CD14-positive monocyte (primary cell): ENCODE data around the gene MCU. TPM values are rescaled to one million over a fixed set of nuclear protein-coding genes. Genes with fewer than 3 reads are reported as not detected.

ENCODE experiments used
- DNase-seq, 3 donors: peaks; one replicate each; pipeline ENCODE4 v3.0.0-alpha.2; 2011 to 2022
- H2AFZ ChIP-seq: 2 replicates; pipeline ENCODE4 v1.6.0; 2012; ENCODE audit warnings: mild to moderate bottlenecking, low read depth, low read length, inconsistent platforms; ENCODE audit not compliant: insufficient read depth, poor library complexity, severe bottlenecking
- H3K27ac ChIP-seq, 2 donors: 1 replicate in 1 of 2; 2 replicates in 1 of 2; pipeline ENCODE4 v1.5.1; 2012 to 2013; ENCODE audit warnings: low read length in 2 of 2, control low read depth in 1 of 2, inconsistent platforms in 1 of 2, low read depth in 1 of 2, mild to moderate bottlenecking in 1 of 2
- H3K27me3 ChIP-seq, 2 donors: one replicate each; pipeline versions ENCODE4 v1.6.0 to v1.6.1; 2011 to 2013; ENCODE audit warnings: low read length in 2 of 2; ENCODE audit not compliant: control insufficient read depth in 2 of 2, insufficient read depth in 2 of 2
- H3K36me3 ChIP-seq, 2 donors: replicated peaks in 1 of 2; 1 replicate in 1 of 2; 2 replicates in 1 of 2; pipeline versions ENCODE4 v1.5.1 to v1.6.1; 2012 to 2013; ENCODE audit warnings: low read length in 2 of 2, control low read depth in 1 of 2, inconsistent platforms in 1 of 2, mild to moderate bottlenecking in 1 of 2; ENCODE audit not compliant: insufficient read depth in 2 of 2, control insufficient read depth in 1 of 2
- H3K4me1 ChIP-seq, 2 donors: 1 replicate in 1 of 2; 2 replicates in 1 of 2; pipeline versions ENCODE4 v1.5.1 to v1.6.1; 2012 to 2013; ENCODE audit warnings: low read length in 2 of 2, control low read depth in 1 of 2, inconsistent platforms in 1 of 2, mild to moderate bottlenecking in 1 of 2, moderate library complexity in 1 of 2; ENCODE audit not compliant: insufficient read depth in 2 of 2, control insufficient read depth in 1 of 2
- H3K4me2 ChIP-seq: replicated peaks from 2 replicates; pipeline ENCODE3; 2012; ENCODE audit warnings: low read length, moderate library complexity, mild to moderate bottlenecking; ENCODE audit not compliant: poor library complexity, severe bottlenecking; ENCODE audit errors: extremely low read depth
- H3K4me3 ChIP-seq, 3 experiments: fragments of 200-600 bp in 1 of 3; sonication (generic) in 1 of 3; replicated peaks in 1 of 3; 1 replicate in 2 of 3; 2 replicates in 1 of 3; pipeline ENCODE4 v1.5.1; 2011 to 2013; ENCODE audit warnings: low read length in 3 of 3, mild to moderate bottlenecking in 3 of 3, control low read depth in 2 of 3, low read depth in 2 of 3, inconsistent platforms in 1 of 3, moderate library complexity in 1 of 3
- H3K79me2 ChIP-seq: 2 replicates; pipeline ENCODE4 v1.6.0; 2012; ENCODE audit warnings: mild to moderate bottlenecking, control low read depth, inconsistent platforms, low read length, moderate library complexity; ENCODE audit not compliant: insufficient read depth
- H3K9ac ChIP-seq: 2 replicates; pipeline ENCODE4 v1.6.0; 2017; ENCODE audit warnings: low read length, mild to moderate bottlenecking; ENCODE audit not compliant: insufficient read depth, poor library complexity, severe bottlenecking
- H3K9me3 ChIP-seq, 2 donors: replicated peaks in 1 of 2; 1 replicate in 1 of 2; 2 replicates in 1 of 2; pipeline versions ENCODE4 v1.5.1 to v1.6.1; 2012 to 2013; ENCODE audit warnings: low read length in 2 of 2, control low read depth in 1 of 2; ENCODE audit not compliant: control insufficient read depth in 1 of 2, insufficient read depth in 1 of 2
- H4K20me1 ChIP-seq: 2 replicates; pipeline ENCODE4 v1.6.0; 2012; ENCODE audit warnings: mild to moderate bottlenecking, low read length, control low read depth, moderate library complexity; ENCODE audit not compliant: insufficient read depth
- H3K27ac Mint-ChIP-seq, 7 donors: one replicate each; pipeline ENCODE4 v1.8.0; 2020; ENCODE audit warnings: mild to moderate bottlenecking in 7 of 7, mixed read lengths in 7 of 7, moderate library complexity in 6 of 7, inconsistent platforms in 2 of 7
- H3K27me3 Mint-ChIP-seq, 3 donors: one replicate each; pipeline ENCODE4 v1.8.0; 2021 to 2022; ENCODE audit warnings: low read depth in 3 of 3, mild to moderate bottlenecking in 3 of 3, mixed read lengths in 3 of 3, moderate library complexity in 3 of 3, inconsistent platforms in 1 of 3
- H3K36me3 Mint-ChIP-seq, 2 donors: one replicate each; pipeline ENCODE4 v1.8.0; 2020; ENCODE audit warnings: mixed read lengths in 2 of 2, inconsistent platforms in 1 of 2, mild to moderate bottlenecking in 1 of 2
- H3K4me1 Mint-ChIP-seq: one replicate; pipeline ENCODE4 v1.8.0; 2020; ENCODE audit warnings: mild to moderate bottlenecking, mixed read lengths
- H3K4me3 Mint-ChIP-seq, 2 donors: one replicate each; pipeline ENCODE4 v1.8.0; 2020; ENCODE audit warnings: mild to moderate bottlenecking in 2 of 2, mixed read lengths in 2 of 2, moderate library complexity in 1 of 2
- H3K9me3 Mint-ChIP-seq, 7 donors: one replicate each; pipeline ENCODE4 v1.8.0; 2020 to 2022; ENCODE audit warnings: mixed read lengths in 7 of 7, mild to moderate bottlenecking in 6 of 7, moderate library complexity in 6 of 7, inconsistent platforms in 2 of 7
- CTCF ChIP-seq: fragments of 200-600 bp; IDR thresholded peaks from one replicate; pipeline ENCODE4 v1.8.0; 2022; ENCODE audit warnings: antibody characterized with exemption, mild to moderate bottlenecking
- WGBS: methylation state at CpG from one replicate; pipeline ENCODE4 v1.1.5; 2013; ENCODE audit warnings: missing lambda C conversion rate; ENCODE audit not compliant: insufficient coverage; 5-methylcytosine and 5-hydroxymethylcytosine counted together
- intact Hi-C, 2 donors: fragments of 100-400 bp; cut with micrococcal nuclease; formaldehyde crosslinking; loops; one replicate each; pipeline versions ENCODE4 v1.15.0 to v1.15.1; 2023
- polyA plus RNA-seq, 3 donors: library from polyadenylated mRNA; depleted of rRNA in 1 of 3; unstranded in 2 of 3; stranded (reverse) in 1 of 3; fragments of 300-500 nt in 2 of 3; fragments of >200 nt in 1 of 3; fragmentation: Illumina TruSeq in 2 of 3; gene quantifications; 1 replicate in 2 of 3; 2 replicates in 1 of 3; pipeline ENCODE4 v1.2.3, GENCODE V29; 2012 to 2021

MCU gene
- polyA plus RNA-seq, 3 donors = 11.7 to 23.1 (median 16.5) TPM

- Histone ChIP-seq H3K36me3 (peaks cover 15 to 44% of the 10 kb centered on the region in 2 donors), H4K20me1 (no peaks in the 10 kb centered on the region), H2AFZ (no peak overlapping the region), H3K27me3 (no peaks in the 10 kb centered on the region), H3K27ac (no peak overlapping the region), H3K4me3 (no peak overlapping the region), H3K9me3 (no peaks in the 10 kb centered on the region), H3K4me1 (peaks cover 6 to 11% of the 10 kb centered on the region in 2 donors), H3K4me2 (no peak overlapping the region), H3K79me2 (no peaks in the 10 kb centered on the region), H3K9ac (no peak overlapping the region)
- intact Hi-C loops = no loop called here
- WGBS = 100% methylated on average over 4 of the region's 7 CpGs
- H3K4me3 Mint-ChIP-seq = no peak overlapping the region
- peaks cover 0 to 2% (median 1%) of the 10 kb centered on the region in 3 donors for H3K27me3 Mint-ChIP-seq
- no peak overlapping the region for H3K27ac Mint-ChIP-seq
- peaks cover 35 to 42% of the 10 kb centered on the region in 2 donors for H3K36me3 Mint-ChIP-seq
- TF ChIP-seq CTCF = no peak
- peaks cover 0 to 3% (median 0%) of the 10 kb centered on the region in 7 donors for H3K9me3 Mint-ChIP-seq
- no peak for DNase-seq
- H3K4me1 Mint-ChIP-seq = peaks cover 9% of the 10 kb centered on the region
Observed at GRCh38 chr10:72888151-72888638, 196.3 kb downstream of the MCU start.

DNA sequence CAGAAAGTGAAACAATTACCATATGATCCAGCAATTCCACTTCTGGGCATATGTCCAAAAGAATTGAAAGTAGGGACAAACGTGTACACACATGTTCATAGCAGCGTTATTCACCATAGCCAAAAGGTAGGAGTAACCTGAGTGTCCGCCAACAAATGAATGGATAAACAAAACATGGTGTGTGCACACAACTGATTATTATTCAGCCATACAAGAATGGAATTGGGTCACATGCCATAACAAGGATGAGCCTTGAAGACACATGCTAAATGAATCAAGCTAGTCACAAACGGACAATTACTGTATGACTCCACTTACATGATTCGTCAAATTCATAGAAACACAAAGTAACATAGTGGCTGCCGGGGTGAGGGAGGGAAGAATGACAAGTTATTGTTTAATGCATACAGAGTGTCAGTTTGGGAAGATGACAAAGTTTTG is 197.5 kb downstream of the MCU start:
- peaks cover 6 to 11% of the 10 kb centered on the region in 2 donors for H3K4me1 ChIP-seq
- H3K36me3 ChIP-seq = peaks cover 11 to 33% of the 10 kb centered on the region in 2 donors
- intact Hi-C loops = no loop called here
- no peaks in the 10 kb centered on the region for H4K20me1 ChIP-seq
- H3K9me3 Mint-ChIP-seq = peaks cover 0 to 3% (median 0%) of the 10 kb centered on the region in 7 donors
- H3K4me1 Mint-ChIP-seq = peaks cover 9% of the 10 kb centered on the region
- no peak overlapping the region for H2AFZ ChIP-seq
- H3K79me2 ChIP-seq = no peaks in the 10 kb centered on the region
- peaks cover 27 to 34% of the 10 kb centered on the region in 2 donors for H3K36me3 Mint-ChIP-seq
- H3K4me2 ChIP-seq = no peak overlapping the region
- no peaks in the 10 kb centered on the region for H3K27me3 ChIP-seq
- 100% methylated on average over 2 of the region's 6 CpGs for WGBS
- H3K9ac ChIP-seq = no peak overlapping the region
- H3K27ac Mint-ChIP-seq = no peak overlapping the region
- H3K27ac ChIP-seq = no peak overlapping the region
- no peak overlapping the region for H3K4me3 Mint-ChIP-seq
- no peak overlapping the region for H3K4me3 ChIP-seq
- no peaks in the 10 kb centered on the region for H3K9me3 ChIP-seq
- no peak for DNase-seq
- peaks cover 0 to 3% (median 2%) of the 10 kb centered on the region in 3 donors for H3K27me3 Mint-ChIP-seq
- no peak for TF ChIP-seq CTCF
